A549 treated with dexamethasone at 1 μM for 4 hours (cell line): ENCODE data around the gene ZNF280C. TPM values are rescaled to one million over a fixed set of nuclear protein-coding genes. Genes with fewer than 3 reads are reported as not detected.

Experiments
- total RNA-seq: library from RNA; stranded (reverse); fragments of 200-300 nt; extraction: Qiagen RNA extraction; gene quantifications from 5 replicates; pipeline ENCODE4 v1.2.3, GENCODE V29; 2022

Gene ZNF280C, protein sequence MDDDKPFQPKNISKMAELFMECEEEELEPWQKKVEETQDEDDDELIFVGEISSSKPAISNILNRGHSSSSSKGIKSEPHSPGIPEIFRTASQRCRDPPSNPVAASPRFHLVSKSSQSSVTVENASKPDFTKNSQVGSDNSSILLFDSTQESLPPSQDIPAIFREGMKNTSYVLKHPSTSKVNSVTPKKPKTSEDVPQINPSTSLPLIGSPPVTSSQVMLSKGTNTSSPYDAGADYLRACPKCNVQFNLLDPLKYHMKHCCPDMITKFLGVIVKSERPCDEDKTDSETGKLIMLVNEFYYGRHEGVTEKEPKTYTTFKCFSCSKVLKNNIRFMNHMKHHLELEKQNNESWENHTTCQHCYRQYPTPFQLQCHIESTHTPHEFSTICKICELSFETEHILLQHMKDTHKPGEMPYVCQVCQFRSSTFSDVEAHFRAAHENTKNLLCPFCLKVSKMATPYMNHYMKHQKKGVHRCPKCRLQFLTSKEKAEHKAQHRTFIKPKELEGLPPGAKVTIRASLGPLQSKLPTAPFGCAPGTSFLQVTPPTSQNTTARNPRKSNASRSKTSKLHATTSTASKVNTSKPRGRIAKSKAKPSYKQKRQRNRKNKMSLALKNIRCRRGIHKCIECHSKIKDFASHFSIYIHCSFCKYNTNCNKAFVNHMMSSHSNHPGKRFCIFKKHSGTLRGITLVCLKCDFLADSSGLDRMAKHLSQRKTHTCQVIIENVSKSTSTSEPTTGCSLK
- total RNA-seq: 2.7 to 4.6 TPM (median 3.2 TPM) in 5 replicates

DNA sequence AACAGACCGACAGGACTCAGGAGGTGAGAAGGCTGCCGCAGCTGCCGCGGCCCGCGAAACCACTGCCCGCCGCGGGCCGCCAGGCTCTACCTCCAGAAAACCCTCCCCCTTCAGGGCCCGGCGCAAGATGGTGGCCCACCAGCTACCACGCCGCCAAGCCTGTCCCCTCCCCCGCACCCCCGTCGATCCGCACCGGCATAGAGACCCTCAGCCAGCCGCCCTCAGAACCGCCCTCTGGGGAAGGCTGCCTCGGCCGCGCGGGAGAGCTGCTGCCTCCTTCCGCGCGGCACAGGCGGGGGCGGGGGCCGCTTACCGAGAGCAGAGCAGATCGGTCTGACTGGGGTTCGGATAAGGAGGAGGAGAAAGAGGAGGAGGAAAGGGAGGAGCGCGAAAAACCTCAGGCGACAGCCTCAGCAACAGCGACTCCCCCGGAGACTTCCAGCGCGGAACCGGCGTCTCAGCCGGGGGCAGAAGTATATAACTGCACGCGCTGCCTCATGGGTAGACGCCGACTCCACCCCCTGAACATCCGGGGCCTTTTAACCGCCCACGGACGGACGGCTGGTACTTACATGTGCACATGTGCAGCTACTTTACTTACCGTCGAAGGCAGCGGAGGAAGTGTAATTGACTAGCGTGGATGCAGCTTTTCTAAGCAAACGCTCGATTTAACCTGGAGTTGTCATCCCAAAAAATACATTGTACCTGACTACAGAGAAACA lies at the start of gene ZNF280C:
Gene ZNF280C (minus strand): TSS at position 451 of the 722 bp plus-strand sequence. CDS start 8,450 bp downstream, outside the sequence.

DNA sequence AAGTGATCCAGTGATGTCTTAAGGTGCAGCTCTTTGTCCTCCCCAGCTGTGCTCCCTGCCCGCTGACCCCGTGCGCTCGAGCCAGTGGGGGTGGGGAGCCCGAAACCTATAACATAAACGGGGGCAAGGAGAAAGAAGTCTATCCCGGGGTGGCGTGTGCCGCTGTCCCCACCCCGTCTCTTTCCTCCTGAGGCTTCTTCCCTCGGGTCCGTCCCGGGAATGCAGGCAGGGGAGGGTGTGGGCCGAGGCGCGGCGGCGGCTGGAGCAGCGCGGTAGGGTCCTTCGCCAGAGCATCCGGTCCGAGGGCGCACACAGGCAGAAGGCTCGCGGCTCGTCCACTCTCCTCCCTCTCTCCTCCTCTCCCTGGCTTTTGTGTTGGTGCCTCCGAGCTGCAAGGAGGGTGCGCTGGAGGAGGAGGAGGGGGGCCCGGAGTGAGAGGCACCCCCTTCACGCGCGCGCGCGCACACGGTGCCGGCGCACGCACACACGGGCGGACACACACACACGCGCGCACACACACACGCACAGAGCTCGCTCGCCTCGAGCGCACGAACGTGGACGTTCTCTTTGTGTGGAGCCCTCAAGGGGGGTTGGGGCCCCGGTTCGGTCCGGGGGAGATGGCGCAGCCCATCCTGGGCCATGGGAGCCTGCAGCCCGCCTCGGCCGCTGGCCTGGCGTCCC lies 97.1 kb downstream of the ZNF280C start, which contains the start of gene RAB33A:
Gene RAB33A (plus strand): TSS at position 517 of the 681 bp plus-strand sequence. CDS start 101 bp downstream, at position 618.

GRCh38 chrX:130165703-130166502 lies 102.8 kb downstream of the ZNF280C start, which contains the start of gene AIFM1:
Gene AIFM1 (minus strand): TSS chrX:130165841. CDS start chrX:130165656, 185 bp downstream.

Other genes with a start within 250 kb of the ZNF280C start
- 25.0 to 31.6 TPM (median 29.7 TPM) in 5 replicates for gene ELF4, start 158.4 kb downstream of the ZNF280C start, total RNA-seq
- gene AIFM1, start 103.1 kb downstream of the ZNF280C start, total RNA-seq: 69.0 to 74.6 TPM (median 72.0 TPM) in 5 replicates
- 0.11 to 0.19 TPM (median 0.17 TPM) in 5 replicates for gene RAB33A, start 96.9 kb downstream of the ZNF280C start, total RNA-seq
- gene SLC25A14, start 71.0 kb upstream of the ZNF280C start, total RNA-seq: 16.8 to 19.4 TPM (median 17.4 TPM) in 5 replicates
- gene GPR119, start 116.8 kb upstream of the ZNF280C start, total RNA-seq: not detected in 5 replicates
- gene RBMX2, start 133.1 kb upstream of the ZNF280C start, total RNA-seq: 28.2 to 33.1 TPM (median 29.9 TPM) in 5 replicates